Erythroblast (primary cell): ENCODE measurements around the gene CFAP119.

Experiments used
- GATA1 ChIP-seq: IDR thresholded peaks from 2 replicates; pipeline ENCODE4 v1.6.1; 2011; ENCODE audit warnings: low read depth, mild to moderate bottlenecking, control low read depth, low read length, moderate library complexity
- POLR2A ChIP-seq: IDR thresholded peaks from 2 replicates; pipeline ENCODE4 v1.6.1; 2011; ENCODE audit warnings: mild to moderate bottlenecking, low read length

DNA sequence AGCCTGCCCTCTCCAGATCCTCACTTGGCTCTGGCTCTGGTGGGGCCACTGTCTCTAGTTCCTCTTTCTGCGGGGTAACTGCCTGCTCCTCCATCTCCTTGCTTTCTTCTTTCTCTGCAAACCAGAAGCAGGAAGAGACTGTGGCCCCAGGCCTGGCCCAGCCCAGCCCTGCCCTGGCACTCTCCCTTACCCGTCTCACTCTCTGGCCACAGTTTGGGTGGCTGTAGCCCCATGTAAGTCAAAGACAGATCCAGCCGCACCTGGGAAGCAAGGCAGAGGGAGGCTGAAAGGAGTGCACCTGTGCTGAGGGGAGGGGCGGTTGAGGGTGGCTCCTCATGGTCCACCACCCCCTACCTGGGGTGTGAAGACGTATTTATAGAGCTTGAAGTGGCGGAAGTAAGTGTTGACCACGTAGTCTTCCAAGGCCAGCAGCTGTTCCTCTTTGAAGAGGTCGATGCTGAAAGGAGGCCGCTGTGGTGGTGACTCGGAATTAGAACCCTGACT is 2.8 kb downstream of the CFAP119 start:
- no peak for TF ChIP-seq POLR2A
- TF ChIP-seq GATA1, result no peak
